Activated naive CD8-positive, alpha-beta T cell treated with anti-CD3 and anti-CD28 coated beads, Interleukin-2, amount 50 U/mL, for 24 hours (primary cell): Measurements from ENCODE around the gene LCMT2.
A peak's percentile ranks its signal among the peaks of the same experiment; 100 is the strongest.
"Not testable (repeated sequence)": the region's sequence is repeated elsewhere in the genome, so short reads cannot be mapped to it uniquely, and the experiment has no call there.

Experiments
- ATAC-seq: fragments of 150-1000 bp; cut with Tn5 transposase; one replicate; pipeline ENCODE4 v1.10.0; 2021
- DNase-seq: peaks from one replicate; pipeline ENCODE4 v3.0.0; 2021
- H3K27ac Mint-ChIP-seq: one replicate; pipeline ENCODE4 v1.8.0; 2021; ENCODE audit warnings: mild to moderate bottlenecking, mixed read lengths
- H3K27me3 Mint-ChIP-seq: one replicate; pipeline ENCODE4 v1.8.0; 2021; ENCODE audit warnings: mixed read lengths
- H3K36me3 Mint-ChIP-seq: one replicate; pipeline ENCODE4 v1.8.0; 2021; ENCODE audit warnings: low read depth, mixed read lengths
- H3K4me1 Mint-ChIP-seq: one replicate; pipeline ENCODE4 v1.8.0; 2021; ENCODE audit warnings: mixed read lengths
- H3K4me3 Mint-ChIP-seq: one replicate; pipeline ENCODE4 v1.8.0; 2021; ENCODE audit warnings: mild to moderate bottlenecking, moderate library complexity, mixed read lengths
- H3K9me3 Mint-ChIP-seq: one replicate; pipeline ENCODE4 v1.8.0; 2021; ENCODE audit warnings: mixed read lengths

LCMT2 gene

DNA sequence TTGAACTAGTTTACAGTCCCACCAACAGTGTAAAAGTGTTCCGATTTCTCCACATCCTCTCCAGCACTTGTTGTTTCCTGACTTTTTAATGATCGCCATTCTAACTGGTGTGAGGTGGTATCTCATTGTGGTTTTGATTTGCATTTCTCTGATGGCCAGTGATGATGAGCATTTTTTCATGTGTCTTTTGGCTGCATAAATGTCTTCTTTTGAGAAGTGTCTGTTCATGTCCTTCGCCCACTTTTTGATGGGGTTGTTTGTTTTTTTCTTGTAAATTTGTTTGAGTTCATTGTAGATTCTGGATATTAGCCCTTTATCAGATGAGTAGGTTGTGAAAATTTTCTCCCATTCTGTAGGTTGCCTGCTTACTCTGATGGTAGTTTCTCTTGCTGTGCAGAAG is 40.7 kb downstream of the LCMT2 start:
- H3K4me3 Mint-ChIP-seq, ATAC-seq, H3K36me3 Mint-ChIP-seq, H3K27ac Mint-ChIP-seq, H3K9me3 Mint-ChIP-seq, DNase-seq, H3K4me1 Mint-ChIP-seq: not testable (repeated sequence)
- peaks cover 19% of the 10 kb centered on the region for H3K27me3 Mint-ChIP-seq

DNA sequence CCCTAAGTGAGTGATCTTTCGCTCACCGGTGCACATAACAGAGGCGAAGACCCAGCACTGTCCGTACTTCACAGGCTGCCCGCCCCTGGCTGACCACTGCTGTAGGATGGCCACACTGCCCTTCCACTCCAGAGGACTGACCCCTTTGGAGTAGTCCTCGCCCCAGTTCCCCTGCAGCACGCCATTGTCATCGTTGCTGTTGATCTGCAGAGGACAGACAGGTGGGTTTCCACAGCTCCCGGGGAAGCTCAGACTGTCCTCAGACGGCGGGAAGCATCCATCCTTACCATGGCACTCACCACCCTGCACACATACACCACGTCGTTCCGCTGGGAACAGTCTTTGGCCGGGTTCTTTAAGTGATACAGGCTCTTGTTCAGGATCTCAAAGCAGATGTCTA is 43.1 kb downstream of the LCMT2 start:
- Mint-ChIP-seq H3K27ac (no peak overlapping the region), H3K27me3 (peaks cover 6% of the 10 kb centered on the region), H3K4me3 (no peak overlapping the region), H3K4me1 (no peaks in the 10 kb centered on the region), H3K36me3 (no peaks in the 10 kb centered on the region), H3K9me3 (no peaks in the 10 kb centered on the region)
- ATAC-seq (no peak), DNase-seq (no peak)

DNA sequence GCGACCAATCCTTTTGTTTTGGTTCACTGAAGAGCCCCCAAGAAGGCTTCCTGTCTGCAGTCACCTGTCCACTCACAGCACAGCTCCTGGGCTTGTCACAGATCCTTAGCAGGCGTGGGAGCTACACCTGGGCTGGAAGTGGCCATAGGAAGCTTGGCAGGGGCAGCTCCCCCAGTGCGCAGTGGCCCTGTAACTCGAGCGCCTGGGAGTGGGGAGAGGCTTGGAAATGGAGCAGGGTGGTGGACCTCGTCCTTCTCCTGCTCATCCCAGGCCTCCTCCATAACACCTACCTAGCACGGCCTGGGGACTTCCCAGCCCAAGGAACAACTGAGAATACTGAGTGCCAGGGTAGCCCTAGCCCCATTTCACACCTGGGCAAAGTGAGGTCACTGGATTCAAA is 44.3 kb downstream of the LCMT2 start:
- H3K4me1 Mint-ChIP-seq = no peaks in the 10 kb centered on the region
- H3K9me3 Mint-ChIP-seq = no peaks in the 10 kb centered on the region
- H3K27ac Mint-ChIP-seq = no peak overlapping the region
- ATAC-seq (no peak), DNase-seq (no peak)
- H3K36me3 Mint-ChIP-seq = no peaks in the 10 kb centered on the region
- peaks cover 6% of the 10 kb centered on the region for H3K27me3 Mint-ChIP-seq
- H3K4me3 Mint-ChIP-seq = no peak overlapping the region

GRCh38 chr15:43285609-43286037 is 44.8 kb downstream of the LCMT2 start:
- H3K4me3 Mint-ChIP-seq = no peak overlapping the region
- no peaks in the 10 kb centered on the region for H3K9me3 Mint-ChIP-seq
- no peak overlapping the region for H3K27ac Mint-ChIP-seq
- ATAC-seq (peak; percentile 64), DNase-seq (peak; percentile 58)
- peaks cover 6% of the 10 kb centered on the region for H3K27me3 Mint-ChIP-seq
- no peaks in the 10 kb centered on the region for H3K4me1 Mint-ChIP-seq
- no peaks in the 10 kb centered on the region for H3K36me3 Mint-ChIP-seq

- no peaks in the 10 kb centered on the region for H3K4me1 Mint-ChIP-seq
- DNase-seq (no peak), ATAC-seq (no peak)
- no peaks in the 10 kb centered on the region for H3K9me3 Mint-ChIP-seq
- no peaks in the 10 kb centered on the region for H3K36me3 Mint-ChIP-seq
- H3K27me3 Mint-ChIP-seq = peaks cover 6% of the 10 kb centered on the region
- no peak overlapping the region for H3K27ac Mint-ChIP-seq
- H3K4me3 Mint-ChIP-seq = no peak overlapping the region
These were observed 46.8 kb downstream of the LCMT2 start for GRCh38 chr15:43283526-43283925.

- H3K36me3 Mint-ChIP-seq = no peaks in the 10 kb centered on the region
- no peak overlapping the region for H3K27ac Mint-ChIP-seq
- H3K4me3 Mint-ChIP-seq = no peak overlapping the region
- no peaks in the 10 kb centered on the region for H3K9me3 Mint-ChIP-seq
- no peak for ATAC-seq
- peaks cover 2% of the 10 kb centered on the region for H3K27me3 Mint-ChIP-seq
- no peaks in the 10 kb centered on the region for H3K4me1 Mint-ChIP-seq
- no peak for DNase-seq
These were observed 48.3 kb downstream of the LCMT2 start for GRCh38 chr15:43281926-43282602.

GRCh38 chr15:43280996-43281395 is 49.4 kb downstream of the LCMT2 start:
- DNase-seq (no peak), ATAC-seq (no peak)
- H3K36me3 Mint-ChIP-seq = no peaks in the 10 kb centered on the region
- peaks cover 2% of the 10 kb centered on the region for H3K27me3 Mint-ChIP-seq
- no peak overlapping the region for H3K27ac Mint-ChIP-seq
- H3K4me1 Mint-ChIP-seq = no peaks in the 10 kb centered on the region
- no peak overlapping the region for H3K4me3 Mint-ChIP-seq
- no peaks in the 10 kb centered on the region for H3K9me3 Mint-ChIP-seq

DNA sequence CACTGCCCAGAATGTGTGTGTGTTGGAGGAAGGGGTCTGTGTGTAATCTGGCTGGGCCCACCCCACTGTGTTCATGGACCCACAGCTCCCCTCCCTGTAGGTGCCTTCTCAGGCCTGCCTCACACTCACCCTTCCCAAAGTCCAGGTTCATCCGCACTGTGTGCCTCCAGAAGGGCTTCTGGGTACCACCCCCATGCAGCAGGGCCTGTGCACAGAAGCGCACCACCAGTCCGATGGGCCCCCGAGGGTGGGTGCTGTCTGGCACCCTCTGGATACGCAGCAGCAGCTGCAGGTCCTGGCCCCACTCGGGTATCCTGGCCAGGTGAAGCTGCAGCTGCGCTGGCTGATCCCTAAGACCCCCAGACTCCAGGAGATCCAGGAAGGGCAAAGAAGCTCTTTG is 50.9 kb downstream of the LCMT2 start:
- no peaks in the 10 kb centered on the region for H3K9me3 Mint-ChIP-seq
- no peak overlapping the region for H3K4me3 Mint-ChIP-seq
- peaks cover 5% of the 10 kb centered on the region for H3K27me3 Mint-ChIP-seq
- H3K27ac Mint-ChIP-seq = no peak overlapping the region
- H3K36me3 Mint-ChIP-seq = no peaks in the 10 kb centered on the region
- ATAC-seq (no peak), DNase-seq (no peak)
- H3K4me1 Mint-ChIP-seq = no peaks in the 10 kb centered on the region

DNA sequence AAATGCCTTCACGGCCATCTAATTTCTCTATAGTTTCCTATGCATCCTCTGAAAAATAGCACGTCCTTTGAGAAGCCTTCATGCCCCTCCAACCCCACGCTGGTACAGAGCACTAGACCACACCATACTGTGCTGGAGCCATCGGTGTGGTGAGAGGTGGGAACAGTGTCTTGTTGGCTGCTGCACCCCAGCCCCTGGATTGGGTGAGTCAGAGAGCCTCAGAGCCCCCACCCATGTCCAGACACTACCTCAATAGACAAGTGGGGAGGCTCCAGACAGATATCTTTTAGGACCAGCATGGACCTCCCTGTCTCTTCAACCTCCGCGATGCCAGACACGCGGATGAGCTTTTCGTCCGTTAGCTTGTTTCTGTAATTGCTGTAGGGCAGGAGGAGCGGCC is 51.5 kb downstream of the LCMT2 start:
- H3K36me3 Mint-ChIP-seq = no peaks in the 10 kb centered on the region
- no peak for DNase-seq
- no peak overlapping the region for H3K4me3 Mint-ChIP-seq
- peaks cover 8% of the 10 kb centered on the region for H3K27me3 Mint-ChIP-seq
- no peaks in the 10 kb centered on the region for H3K9me3 Mint-ChIP-seq
- no peaks in the 10 kb centered on the region for H3K4me1 Mint-ChIP-seq
- no peak overlapping the region for H3K27ac Mint-ChIP-seq
- no peak for ATAC-seq

GRCh38 chr15:43277901-43278300 is 52.5 kb downstream of the LCMT2 start:
- no peak for ATAC-seq
- no peaks in the 10 kb centered on the region for H3K36me3 Mint-ChIP-seq

GRCh38 chr15:43277231-43277823 is 53.0 kb downstream of the LCMT2 start:
- Mint-ChIP-seq H3K9me3 (peaks cover 2% of the 10 kb centered on the region), H3K27ac (no peak overlapping the region), H3K4me1 (no peaks in the 10 kb centered on the region), H3K36me3 (no peaks in the 10 kb centered on the region), H3K27me3 (peaks cover 6% of the 10 kb centered on the region), H3K4me3 (no peak overlapping the region)
- DNase-seq (no peak), ATAC-seq (no peak)

More at GRCh38 chr15:43277901-43278300, 52.5 kb downstream of the LCMT2 start:
- Mint-ChIP-seq H3K4me1 (no peaks in the 10 kb centered on the region), H3K4me3 (no peak overlapping the region), H3K27me3 (peaks cover 7% of the 10 kb centered on the region), H3K27ac (no peak overlapping the region), H3K9me3 (no peaks in the 10 kb centered on the region)
- no peak for DNase-seq

DNA sequence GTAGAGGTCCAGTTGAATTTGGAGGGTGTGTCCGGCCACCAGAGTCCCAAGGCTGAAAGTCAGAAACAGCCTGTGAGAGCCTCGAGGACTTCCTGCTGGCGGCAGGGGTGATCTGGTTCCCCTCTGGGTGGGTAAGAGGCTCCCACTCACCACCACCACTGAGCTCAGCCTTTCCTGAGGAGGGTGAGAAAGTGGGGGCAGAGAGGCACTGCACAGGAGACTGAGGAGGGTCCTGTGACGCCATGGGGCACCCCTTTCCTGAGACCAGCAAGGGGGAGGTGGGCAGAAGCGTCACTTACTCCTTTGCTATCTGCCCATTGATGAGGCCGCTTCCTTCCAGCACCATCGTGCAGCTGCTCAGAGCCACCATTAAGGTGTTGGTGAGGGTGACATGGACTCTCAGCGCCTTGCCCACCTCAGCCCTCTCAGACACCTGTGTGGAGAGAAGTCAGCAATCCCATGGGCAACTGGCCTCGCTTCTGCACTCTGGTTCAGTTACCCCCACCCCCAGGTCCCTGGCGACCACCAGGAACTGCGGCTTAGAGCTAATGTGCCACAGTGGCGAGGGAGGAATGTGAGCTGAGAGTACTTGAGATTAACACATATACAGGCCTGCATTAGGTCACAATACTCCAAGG is 53.7 kb downstream of the LCMT2 start:
- H3K4me1 Mint-ChIP-seq = no peaks in the 10 kb centered on the region
- no peak overlapping the region for H3K4me3 Mint-ChIP-seq
- H3K27me3 Mint-ChIP-seq = peaks cover 6% of the 10 kb centered on the region
- peaks cover 6% of the 10 kb centered on the region for H3K9me3 Mint-ChIP-seq
- H3K36me3 Mint-ChIP-seq = no peaks in the 10 kb centered on the region
- ATAC-seq (no peak), DNase-seq (no peak)
- H3K27ac Mint-ChIP-seq = no peak overlapping the region

- H3K27me3 Mint-ChIP-seq = peaks cover 6% of the 10 kb centered on the region
- H3K27ac Mint-ChIP-seq = no peak overlapping the region
- peaks cover 6% of the 10 kb centered on the region for H3K9me3 Mint-ChIP-seq
These were observed 54.4 kb downstream of the LCMT2 start for GRCh38 chr15:43275740-43276562.

DNA sequence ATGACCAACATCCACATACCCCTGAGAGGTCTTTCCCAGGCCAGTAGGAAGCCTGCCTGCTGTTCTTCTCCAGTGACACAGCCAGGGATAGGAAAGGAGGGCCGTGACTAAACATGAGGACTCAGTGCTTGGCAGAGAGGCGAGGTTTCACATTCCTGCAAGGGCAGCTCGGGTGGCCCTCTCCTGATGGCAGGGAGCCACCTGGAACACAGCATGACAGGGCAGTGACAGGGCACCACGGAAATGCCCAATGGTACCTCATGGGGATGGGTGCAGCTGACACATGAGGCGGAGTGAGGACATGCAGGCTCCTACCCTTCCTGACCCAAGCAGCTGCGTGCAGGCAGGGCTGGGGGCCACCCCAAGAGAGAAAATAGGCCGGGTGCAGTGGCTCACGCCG is 56.2 kb downstream of the LCMT2 start:
- Mint-ChIP-seq H3K4me3 (no peak overlapping the region), H3K9me3 (peaks cover 6% of the 10 kb centered on the region), H3K4me1 (peaks cover 10% of the 10 kb centered on the region), H3K27ac (no peak overlapping the region), H3K27me3 (peaks cover 6% of the 10 kb centered on the region), H3K36me3 (no peaks in the 10 kb centered on the region)
- no peak for ATAC-seq
- no peak for DNase-seq

More at GRCh38 chr15:43275740-43276562, 54.4 kb downstream of the LCMT2 start:
- DNase-seq (no peak), ATAC-seq (no peak)
- H3K36me3 Mint-ChIP-seq = no peaks in the 10 kb centered on the region
- peaks cover 4% of the 10 kb centered on the region for H3K4me1 Mint-ChIP-seq
- H3K4me3 Mint-ChIP-seq = no peak overlapping the region
